ENCODE measurements around the gene REX1BD.
"Not testable (repeated sequence)": the region's sequence is repeated elsewhere in the genome, so short reads cannot be mapped to it uniquely, and the experiment has no call there.

Gene REX1BD

GRCh38 chr19:18588611-18589379 is at the start of gene REX1BD:
Gene REX1BD, plus strand, starts transcription at chr19:18588798. Its CDS starts 4 bp downstream, at chr19:18588802.
- DNase-seq, result peak; percentile 92

- DNase-seq, result no peak
Measured at GRCh38 chr19:18539372-18539771, 49.2 kb upstream of the REX1BD start.

- DNase-seq, result not testable (repeated sequence)
Measured at GRCh38 chr19:18540200-18540599, 48.4 kb upstream of the REX1BD start.

- DNase-seq, result peak; percentile 10
Measured at GRCh38 chr19:18541258-18541991, 47.2 kb upstream of the REX1BD start.

- DNase-seq, result no peak
Measured at GRCh38 chr19:18541992-18542940, 46.3 kb upstream of the REX1BD start.

- peak; percentile 96 for DNase-seq
Measured at GRCh38 chr19:18542941-18543813, 45.4 kb upstream of the REX1BD start, which contains the start of gene FKBP8. Gene FKBP8, minus strand, starts transcription at chr19:18543573. Its CDS starts 1,603 bp downstream, at chr19:18541970.

- DNase-seq, result peak; percentile 61
Measured at GRCh38 chr19:18543814-18544475, 44.7 kb upstream of the REX1BD start.

GRCh38 chr19:18551631-18552030 is 37.0 kb upstream of the REX1BD start:
- DNase-seq, result no peak

- peak; percentile 96 for DNase-seq
Measured at GRCh38 chr19:18557411-18558201, 31.0 kb upstream of the REX1BD start, which contains the start of gene KXD1. Gene KXD1, plus strand, starts transcription at chr19:18557870. Its CDS starts 4,187 bp downstream, at chr19:18562057.

- DNase-seq, result peak; percentile 26
Measured at GRCh38 chr19:18558202-18558555, 30.4 kb upstream of the REX1BD start.

GRCh38 chr19:18558604-18559003 is 30.0 kb upstream of the REX1BD start:
- DNase-seq, result no peak

- DNase-seq, result no peak
Measured at GRCh38 chr19:18559685-18560084, 28.9 kb upstream of the REX1BD start.

GRCh38 chr19:18562086-18562485 is 26.5 kb upstream of the REX1BD start:
- DNase-seq, result no peak

GRCh38 chr19:18566953-18567352 is 21.6 kb upstream of the REX1BD start:
- DNase-seq, result no peak

- DNase-seq, result no peak
Measured at GRCh38 chr19:18568367-18568766, 20.2 kb upstream of the REX1BD start.

- DNase-seq, result peak; percentile 99
Measured at GRCh38 chr19:18571564-18572344, 16.8 kb upstream of the REX1BD start, which contains the start of gene UBA52. Gene UBA52, plus strand, starts transcription at chr19:18571857. Its CDS starts 1,444 bp downstream, at chr19:18573301.

- DNase-seq, result no peak
Measured at GRCh38 chr19:18574691-18575291, 13.8 kb upstream of the REX1BD start.

- no peak for DNase-seq
Measured at GRCh38 chr19:18576383-18576782, 12.2 kb upstream of the REX1BD start.

- DNase-seq, result no peak
Measured at GRCh38 chr19:18577365-18577914, 11.2 kb upstream of the REX1BD start.

All from stimulated activated CD4-positive, alpha-beta T cell treated with anti-CD3 and anti-CD28 coated beads, Interleukin-4, amount 100 ng/mL, for 1 hour (primary cell).